HG02840 (cell line): ENCODE data around the gene RGS10.

ENCODE experiments used
- ATAC-seq: cut with Tn5 transposase; IDR thresholded peaks from one replicate; pipeline ENCODE4 v1.9.1; 2021; ENCODE audit warnings: mild to moderate bottlenecking, moderate library complexity, moderate number of reproducible peaks; ENCODE audit not compliant: unreplicated experiment, low FRiP score

The RGS10 gene

GRCh38 chr10:119453313-119453712 lies 89.2 kb downstream of the RGS10 start:
- ATAC-seq = no peak

- ATAC-seq = no peak
Measured at GRCh38 chr10:119452396-119452795, 90.1 kb downstream of the RGS10 start.

GRCh38 chr10:119451300-119451896 lies 91.1 kb downstream of the RGS10 start:
- ATAC-seq = no peak

- no peak for ATAC-seq
Measured at GRCh38 chr10:119450606-119451299, 91.8 kb downstream of the RGS10 start.
